OCI-LY7 (cell line): ENCODE data around the gene ITPKB.

Experiments
- EZH2phosphoT487 ChIP-seq: fragments of 200-600 bp; sonication (generic); IDR thresholded peaks from 2 replicates; pipeline ENCODE4 v1.6.1; 2018; ENCODE audit warnings: low read depth, borderline replicate concordance, mild to moderate bottlenecking, mixed run types, antibody characterized with exemption, low read length, moderate library complexity, mixed read lengths
- TF ChIP-seq, protein P1 (sequence below): fragments of 200-600 bp; sonication (generic); conservative IDR thresholded peaks from 2 replicates; pipeline ENCODE4 v1.5.1; 2014; ENCODE audit warnings: mild to moderate bottlenecking, antibody characterized with exemption, low read length, moderate library complexity, mixed read lengths

DNA sequence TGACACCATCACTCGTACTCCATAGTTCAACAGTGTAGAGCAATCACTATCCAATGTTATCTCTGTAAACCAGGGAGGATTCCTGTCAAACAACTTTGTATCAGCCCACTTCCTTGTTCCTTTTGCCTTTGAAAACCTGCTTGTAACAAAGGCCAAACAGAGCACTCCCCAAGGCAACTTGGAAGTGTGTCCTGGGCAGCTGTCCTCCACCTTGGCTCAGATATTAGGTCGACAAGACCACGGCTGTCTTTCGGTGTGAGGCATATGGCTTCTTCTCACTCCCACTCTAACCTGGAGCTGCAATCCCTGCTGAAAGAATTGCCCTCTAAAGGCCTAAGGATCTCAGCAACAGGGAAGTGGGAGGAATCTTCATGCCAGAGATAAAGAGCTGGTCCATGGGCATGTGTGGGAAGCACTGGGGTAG, 66.7 kb downstream of the ITPKB start:
- TF ChIP-seq EZH2phosphoT487: no peak
- TF ChIP-seq, protein P1, sequence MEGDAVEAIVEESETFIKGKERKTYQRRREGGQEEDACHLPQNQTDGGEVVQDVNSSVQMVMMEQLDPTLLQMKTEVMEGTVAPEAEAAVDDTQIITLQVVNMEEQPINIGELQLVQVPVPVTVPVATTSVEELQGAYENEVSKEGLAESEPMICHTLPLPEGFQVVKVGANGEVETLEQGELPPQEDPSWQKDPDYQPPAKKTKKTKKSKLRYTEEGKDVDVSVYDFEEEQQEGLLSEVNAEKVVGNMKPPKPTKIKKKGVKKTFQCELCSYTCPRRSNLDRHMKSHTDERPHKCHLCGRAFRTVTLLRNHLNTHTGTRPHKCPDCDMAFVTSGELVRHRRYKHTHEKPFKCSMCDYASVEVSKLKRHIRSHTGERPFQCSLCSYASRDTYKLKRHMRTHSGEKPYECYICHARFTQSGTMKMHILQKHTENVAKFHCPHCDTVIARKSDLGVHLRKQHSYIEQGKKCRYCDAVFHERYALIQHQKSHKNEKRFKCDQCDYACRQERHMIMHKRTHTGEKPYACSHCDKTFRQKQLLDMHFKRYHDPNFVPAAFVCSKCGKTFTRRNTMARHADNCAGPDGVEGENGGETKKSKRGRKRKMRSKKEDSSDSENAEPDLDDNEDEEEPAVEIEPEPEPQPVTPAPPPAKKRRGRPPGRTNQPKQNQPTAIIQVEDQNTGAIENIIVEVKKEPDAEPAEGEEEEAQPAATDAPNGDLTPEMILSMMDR: no peak
